ENCODE results near the gene HTRA1.

Gene HTRA1

GRCh38 chr10:122541541-122542002 lies 80.2 kb downstream of the HTRA1 start:
- Histone ChIP-seq H4K8ac (ENCODE audit: low read depth, low read length) (no peak overlapping the region), H3K9ac (ENCODE audit: low read depth, low read length, poor library complexity) (no peak overlapping the region), H2BK15ac (ENCODE audit: low read length) (no peak overlapping the region), H3K4me3 (ENCODE audit: low read length in 2 of 2) (no peak overlapping the region), H3K14ac (ENCODE audit: low read length) (no peak overlapping the region), H3K36me3 (replicated peaks in 1 of 2; ENCODE audit: control insufficient read depth in 2 of 2, insufficient read depth in 2 of 2, low read length in 2 of 2) (no peaks in the 10 kb centered on the region), H3K4ac (ENCODE audit: low read length) (no peak overlapping the region), H3K27ac (replicated peaks; ENCODE audit: low read length) (no peak overlapping the region), H2BK5ac (ENCODE audit: low read length) (no peak overlapping the region), H4K91ac (ENCODE audit: low read depth, low read length, poor library complexity) (no peak overlapping the region), H3K4me1 (ENCODE audit: control insufficient read depth in 2 of 2, insufficient read depth in 1 of 2, low read depth in 1 of 2, low read length in 2 of 2) (no peaks in the 10 kb centered on the region), H3K9me3 (replicated peaks in 1 of 2; ENCODE audit: control insufficient read depth in 2 of 2, insufficient read depth in 1 of 2, low read depth in 1 of 2, low read length in 2 of 2) (no peaks in the 10 kb centered on the region), H2BK12ac (ENCODE audit: low read length) (no peak overlapping the region), H2AFZ (ENCODE audit: low read length) (no peak overlapping the region), H3K79me1 (ENCODE audit: low read depth, low read length) (no peaks in the 10 kb centered on the region), H2BK120ac (ENCODE audit: low read depth, low read length) (no peak overlapping the region), H3K27me3 (ENCODE audit: control insufficient read depth in 3 of 3, insufficient read depth in 3 of 3, low read depth in 1 of 3, low read length in 3 of 3) (peaks cover 0 to 16% (median 0%) of the 10 kb centered on the region in 3 experiments), H3K4me2 (ENCODE audit: insufficient read depth, low read length, poor library complexity, severe bottlenecking) (no peak overlapping the region), H3K23ac (ENCODE audit: low read depth, low read length, poor library complexity) (no peak overlapping the region), H3K18ac (ENCODE audit: low read length) (no peak overlapping the region), H2AK5ac (ENCODE audit: low read depth, low read length) (no peak overlapping the region)
- no peak for DNase-seq (ENCODE audit: low spot score)
- WGBS, 2 donors (ENCODE audit: extremely low coverage in 2 of 2, insufficient read length in 2 of 2, insufficient replicate concordance in 1 of 2) = no CpG with 5 or more reads among the region's 4 CpGs

- Histone ChIP-seq H2BK12ac (ENCODE audit: low read length) (no peak overlapping the region), H4K91ac (ENCODE audit: low read depth, low read length, poor library complexity) (no peak overlapping the region), H3K27me3 (ENCODE audit: control insufficient read depth in 3 of 3, insufficient read depth in 3 of 3, low read depth in 1 of 3, low read length in 3 of 3) (peaks cover 0 to 17% (median 0%) of the 10 kb centered on the region in 3 experiments), H3K23ac (ENCODE audit: low read depth, low read length, poor library complexity) (no peak overlapping the region), H4K8ac (ENCODE audit: low read depth, low read length) (no peak overlapping the region), H3K36me3 (replicated peaks in 1 of 2; ENCODE audit: control insufficient read depth in 2 of 2, insufficient read depth in 2 of 2, low read length in 2 of 2) (no peaks in the 10 kb centered on the region), H2AFZ (ENCODE audit: low read length) (no peak overlapping the region), H3K18ac (ENCODE audit: low read length) (no peak overlapping the region), H3K4me1 (ENCODE audit: control insufficient read depth in 2 of 2, insufficient read depth in 1 of 2, low read depth in 1 of 2, low read length in 2 of 2) (no peaks in the 10 kb centered on the region), H2AK5ac (ENCODE audit: low read depth, low read length) (no peak overlapping the region), H2BK5ac (ENCODE audit: low read length) (no peak overlapping the region), H2BK120ac (ENCODE audit: low read depth, low read length) (no peak overlapping the region), H3K4me3 (ENCODE audit: low read length in 2 of 2) (no peak overlapping the region), H3K9ac (ENCODE audit: low read depth, low read length, poor library complexity) (no peak overlapping the region), H3K4me2 (ENCODE audit: insufficient read depth, low read length, poor library complexity, severe bottlenecking) (no peak overlapping the region), H3K79me1 (ENCODE audit: low read depth, low read length) (no peaks in the 10 kb centered on the region), H3K14ac (ENCODE audit: low read length) (no peak overlapping the region), H2BK15ac (ENCODE audit: low read length) (no peak overlapping the region), H3K4ac (ENCODE audit: low read length) (no peak overlapping the region), H3K9me3 (replicated peaks in 1 of 2; ENCODE audit: control insufficient read depth in 2 of 2, insufficient read depth in 1 of 2, low read depth in 1 of 2, low read length in 2 of 2) (no peaks in the 10 kb centered on the region), H3K27ac (replicated peaks; ENCODE audit: low read length) (no peak overlapping the region)
- WGBS, 2 donors (ENCODE audit: extremely low coverage in 2 of 2, insufficient read length in 2 of 2, insufficient replicate concordance in 1 of 2) = no CpG with 5 or more reads among the region's 10 CpGs
- no peak for DNase-seq (ENCODE audit: low spot score)
Measured at GRCh38 chr10:122543676-122544445, 82.5 kb downstream of the HTRA1 start.

- WGBS, 2 donors (ENCODE audit: extremely low coverage in 2 of 2, insufficient read length in 2 of 2, insufficient replicate concordance in 1 of 2) = no CpG with 5 or more reads among the region's 8 CpGs
- H2BK5ac ChIP-seq (ENCODE audit: low read length) = no peak overlapping the region
- no peak overlapping the region for H3K9ac ChIP-seq (ENCODE audit: low read depth, low read length, poor library complexity)
- H3K14ac ChIP-seq (ENCODE audit: low read length) = no peak overlapping the region
- no peak overlapping the region for H4K91ac ChIP-seq (ENCODE audit: low read depth, low read length, poor library complexity)
- H3K23ac ChIP-seq (ENCODE audit: low read depth, low read length, poor library complexity) = no peak overlapping the region
- H3K27me3 ChIP-seq (ENCODE audit: control insufficient read depth in 3 of 3, insufficient read depth in 3 of 3, low read depth in 1 of 3, low read length in 3 of 3) = peaks cover 0 to 17% (median 0%) of the 10 kb centered on the region in 3 experiments
- H3K4ac ChIP-seq (ENCODE audit: low read length) = no peak overlapping the region
- H2AFZ ChIP-seq (ENCODE audit: low read length) = no peak overlapping the region
- H3K18ac ChIP-seq (ENCODE audit: low read length) = peak overlapping the region; percentile 45
- no peaks in the 10 kb centered on the region for H3K4me1 ChIP-seq (ENCODE audit: control insufficient read depth in 2 of 2, insufficient read depth in 1 of 2, low read depth in 1 of 2, low read length in 2 of 2)
- H4K8ac ChIP-seq (ENCODE audit: low read depth, low read length) = no peak overlapping the region
- H2BK12ac ChIP-seq (ENCODE audit: low read length) = no peak overlapping the region
- no peak overlapping the region for H2AK5ac ChIP-seq (ENCODE audit: low read depth, low read length)
- no peaks in the 10 kb centered on the region for H3K9me3 ChIP-seq (replicated peaks in 1 of 2; ENCODE audit: control insufficient read depth in 2 of 2, insufficient read depth in 1 of 2, low read depth in 1 of 2, low read length in 2 of 2)
- H2BK15ac ChIP-seq (ENCODE audit: low read length) = no peak overlapping the region
- H3K27ac ChIP-seq (replicated peaks; ENCODE audit: low read length) = no peak overlapping the region
- no peaks in the 10 kb centered on the region for H3K79me1 ChIP-seq (ENCODE audit: low read depth, low read length)
- H3K4me2 ChIP-seq (ENCODE audit: insufficient read depth, low read length, poor library complexity, severe bottlenecking) = no peak overlapping the region
- no peak for DNase-seq (ENCODE audit: low spot score)
- no peaks in the 10 kb centered on the region for H3K36me3 ChIP-seq (replicated peaks in 1 of 2; ENCODE audit: control insufficient read depth in 2 of 2, insufficient read depth in 2 of 2, low read length in 2 of 2)
- no peak overlapping the region for H3K4me3 ChIP-seq (ENCODE audit: low read length in 2 of 2)
- H2BK120ac ChIP-seq (ENCODE audit: low read depth, low read length) = no peak overlapping the region
Measured at GRCh38 chr10:122544493-122544892, 83.1 kb downstream of the HTRA1 start.

GRCh38 chr10:122546242-122546641 lies 84.9 kb downstream of the HTRA1 start:
- Histone ChIP-seq H3K4me2 (ENCODE audit: insufficient read depth, low read length, poor library complexity, severe bottlenecking) (no peak overlapping the region), H2BK120ac (ENCODE audit: low read depth, low read length) (no peak overlapping the region), H3K14ac (ENCODE audit: low read length) (peak overlapping the region; percentile 84), H3K27me3 (ENCODE audit: control insufficient read depth in 3 of 3, insufficient read depth in 3 of 3, low read depth in 1 of 3, low read length in 3 of 3) (peaks cover 0 to 16% (median 0%) of the 10 kb centered on the region in 3 experiments), H2AFZ (ENCODE audit: low read length) (no peak overlapping the region), H3K36me3 (replicated peaks in 1 of 2; ENCODE audit: control insufficient read depth in 2 of 2, insufficient read depth in 2 of 2, low read length in 2 of 2) (no peaks in the 10 kb centered on the region), H3K4me3 (ENCODE audit: low read length in 2 of 2) (no peak overlapping the region), H2BK12ac (ENCODE audit: low read length) (no peak overlapping the region), H3K4me1 (ENCODE audit: control insufficient read depth in 2 of 2, insufficient read depth in 1 of 2, low read depth in 1 of 2, low read length in 2 of 2) (no peaks in the 10 kb centered on the region), H3K27ac (replicated peaks; ENCODE audit: low read length) (no peak overlapping the region), H4K8ac (ENCODE audit: low read depth, low read length) (no peak overlapping the region), H3K18ac (ENCODE audit: low read length) (peak overlapping the region; percentile 74), H2AK5ac (ENCODE audit: low read depth, low read length) (peak overlapping the region; percentile 87), H3K79me1 (ENCODE audit: low read depth, low read length) (no peaks in the 10 kb centered on the region), H3K4ac (ENCODE audit: low read length) (no peak overlapping the region), H3K9ac (ENCODE audit: low read depth, low read length, poor library complexity) (peak overlapping the region; percentile 63), H2BK15ac (ENCODE audit: low read length) (peak overlapping the region; percentile 38), H3K9me3 (replicated peaks in 1 of 2; ENCODE audit: control insufficient read depth in 2 of 2, insufficient read depth in 1 of 2, low read depth in 1 of 2, low read length in 2 of 2) (no peaks in the 10 kb centered on the region), H4K91ac (ENCODE audit: low read depth, low read length, poor library complexity) (no peak overlapping the region), H2BK5ac (ENCODE audit: low read length) (no peak overlapping the region), H3K23ac (ENCODE audit: low read depth, low read length, poor library complexity) (no peak overlapping the region)
- no peak for DNase-seq (ENCODE audit: low spot score)
- no CpG with 5 or more reads among the region's 8 CpGs for WGBS, 2 donors (ENCODE audit: extremely low coverage in 2 of 2, insufficient read length in 2 of 2, insufficient replicate concordance in 1 of 2)
